GM18907 (cell line): ENCODE results near the gene NEDD4L.
A peak's percentile ranks its signal among the peaks of the same experiment; 100 is the strongest.

Experiments used
- ATAC-seq: cut with Tn5 transposase; IDR thresholded peaks from one replicate; pipeline ENCODE4 v1.9.1; 2021; ENCODE audit warnings: mild to moderate bottlenecking, moderate library complexity; ENCODE audit not compliant: unreplicated experiment

The NEDD4L gene

GRCh38 chr18:58051765-58052460 is 7.9 kb downstream of the NEDD4L start:
- ATAC-seq: peak; percentile 72

GRCh38 chr18:58052960-58053359 is 8.9 kb downstream of the NEDD4L start:
- ATAC-seq: no peak

- ATAC-seq: no peak
Observed at GRCh38 chr18:58054041-58054781, 10.2 kb downstream of the NEDD4L start.

DNA sequence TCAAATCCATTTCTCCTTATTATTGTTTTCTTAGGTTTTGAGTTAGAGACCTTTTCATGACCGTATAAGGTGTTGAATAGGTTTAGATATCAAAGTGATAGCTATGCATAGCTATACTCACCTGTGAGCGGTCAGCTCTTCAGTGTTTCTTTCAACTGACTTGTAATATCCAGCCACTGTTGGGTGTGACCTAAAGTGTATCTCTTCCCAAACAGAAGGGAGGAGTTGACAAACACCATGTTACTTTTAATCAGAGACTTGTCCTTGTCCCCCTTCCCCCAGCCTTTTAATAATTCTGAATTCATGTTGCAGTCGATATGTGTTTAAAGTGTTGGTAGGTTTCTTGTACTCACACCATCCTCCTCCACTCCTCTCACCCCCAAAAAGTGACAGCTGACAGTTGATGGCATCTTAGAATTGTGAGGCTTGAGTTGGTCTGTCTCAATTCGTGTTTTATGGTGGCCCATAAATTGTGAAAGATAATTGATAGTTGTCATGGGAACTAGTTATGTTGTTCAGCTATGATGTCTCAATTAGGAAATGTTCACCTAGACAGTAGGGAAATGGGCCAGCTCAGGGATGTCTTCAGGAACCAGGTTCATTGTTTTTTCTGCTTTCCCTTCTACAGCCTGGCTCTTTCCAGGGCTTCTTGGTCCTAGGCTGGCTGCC is 12.0 kb downstream of the NEDD4L start:
- no peak for ATAC-seq

DNA sequence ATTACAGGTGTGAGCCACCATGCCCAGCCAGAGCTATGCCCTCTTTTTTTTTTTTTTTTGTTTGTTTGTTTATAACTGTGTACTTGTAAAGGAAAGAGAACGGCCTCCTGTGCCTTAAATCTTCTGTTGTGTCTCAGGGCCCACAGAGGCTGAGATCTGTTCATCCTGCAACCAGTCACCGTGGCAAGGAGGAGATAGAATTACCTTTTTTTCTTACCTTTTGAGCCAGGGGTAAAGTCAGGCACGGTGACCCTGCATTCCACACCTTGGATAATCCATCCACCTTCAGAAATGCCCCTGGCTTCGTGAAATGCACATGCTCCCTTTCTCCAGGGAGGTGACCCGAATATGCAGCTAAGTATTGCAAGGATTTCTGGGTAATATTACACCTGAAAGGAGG is 12.8 kb downstream of the NEDD4L start:
- no peak for ATAC-seq

DNA sequence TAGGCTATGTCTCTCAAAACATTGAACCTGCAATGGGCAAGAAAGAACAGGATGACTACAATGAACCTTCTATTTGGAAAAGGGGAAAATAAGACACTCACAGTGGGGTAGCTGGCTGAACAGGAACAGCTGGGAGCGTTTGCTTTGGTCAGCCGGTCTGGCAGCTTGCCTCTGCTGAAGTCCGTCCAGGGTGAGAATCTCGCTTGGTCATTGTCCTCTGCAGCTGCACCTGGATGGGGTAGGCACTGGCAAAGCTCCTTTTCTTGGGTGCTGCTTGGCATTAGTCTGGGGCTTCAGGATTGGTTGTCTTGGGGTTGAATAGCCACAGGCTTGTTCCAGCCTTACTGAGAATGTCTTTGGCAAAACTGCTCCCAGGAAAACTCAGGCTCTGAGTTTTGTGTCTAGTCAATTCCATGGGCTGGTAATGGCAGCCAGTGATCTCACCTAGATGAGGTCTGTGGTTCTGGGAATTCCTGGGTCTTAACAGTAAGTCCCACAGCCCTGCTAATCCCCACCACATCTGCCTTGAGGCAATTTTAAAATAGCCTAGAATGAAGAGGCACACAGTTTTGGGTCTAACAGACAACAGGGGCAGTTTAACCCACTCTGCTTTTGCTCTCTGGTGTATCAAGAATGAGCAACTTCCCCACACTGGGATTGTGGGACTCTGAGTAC is 13.4 kb downstream of the NEDD4L start:
- no peak for ATAC-seq

DNA sequence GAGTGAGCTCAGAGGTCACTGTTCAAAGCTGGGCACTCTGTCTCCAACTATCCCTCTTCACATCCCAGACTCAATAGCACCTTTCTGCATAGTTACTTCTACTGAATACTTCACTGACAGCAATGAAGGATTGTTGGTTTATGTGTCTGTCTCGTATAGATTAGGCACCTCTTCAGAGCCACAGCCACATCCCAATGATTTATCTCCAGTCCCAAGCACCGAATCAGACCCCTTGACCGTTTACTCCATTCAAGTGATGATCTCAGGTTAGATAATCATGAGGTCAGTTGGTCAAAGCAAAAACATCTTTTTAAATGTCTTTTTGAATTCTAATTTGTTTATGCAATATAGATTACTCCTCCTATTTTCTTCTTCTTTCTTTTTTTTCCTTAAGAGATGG is 14.7 kb downstream of the NEDD4L start:
- no peak for ATAC-seq

GRCh38 chr18:58060254-58060653 is 16.2 kb downstream of the NEDD4L start:
- no peak for ATAC-seq

- no peak for ATAC-seq
Observed at GRCh38 chr18:58061349-58061748, 17.3 kb downstream of the NEDD4L start.

- ATAC-seq: no peak
Observed at GRCh38 chr18:58064406-58064998, 20.5 kb downstream of the NEDD4L start.

- ATAC-seq: no peak
Observed at GRCh38 chr18:58065956-58066355, 21.9 kb downstream of the NEDD4L start.

- ATAC-seq: no peak
Observed at GRCh38 chr18:58067601-58068000, 23.6 kb downstream of the NEDD4L start.

GRCh38 chr18:58069099-58069498 is 25.1 kb downstream of the NEDD4L start:
- no peak for ATAC-seq

DNA sequence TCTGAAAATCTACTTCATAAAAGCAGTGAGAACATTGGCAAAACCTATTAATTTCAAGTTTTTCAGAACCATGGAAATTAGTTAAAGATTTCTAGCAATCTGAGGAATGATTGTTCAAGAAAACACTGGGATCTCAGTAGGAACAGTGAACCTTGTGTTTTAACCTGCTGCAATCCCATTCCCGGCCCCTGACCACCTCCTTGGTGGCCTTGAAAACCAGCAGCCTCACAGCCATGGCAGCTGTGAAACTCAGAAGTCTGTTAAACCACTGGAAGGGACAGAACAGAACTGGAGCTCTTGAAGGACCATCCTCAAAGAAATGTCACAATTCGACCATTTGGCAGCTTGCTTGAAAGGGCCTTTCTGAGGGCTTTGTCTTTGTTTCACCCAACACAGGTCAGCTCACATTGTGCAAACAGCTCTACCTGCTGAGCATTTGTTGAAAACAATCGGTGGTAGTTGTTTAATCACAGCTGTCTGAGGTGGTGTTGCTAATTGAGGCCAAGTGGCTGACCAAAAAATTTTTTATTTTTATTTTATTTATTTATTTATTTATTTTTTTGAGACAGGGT is 25.8 kb downstream of the NEDD4L start:
- ATAC-seq: no peak

- ATAC-seq: no peak
Observed at GRCh38 chr18:58076052-58076451, 32.0 kb downstream of the NEDD4L start.

- no peak for ATAC-seq
Observed at GRCh38 chr18:58077329-58077728, 33.3 kb downstream of the NEDD4L start.

DNA sequence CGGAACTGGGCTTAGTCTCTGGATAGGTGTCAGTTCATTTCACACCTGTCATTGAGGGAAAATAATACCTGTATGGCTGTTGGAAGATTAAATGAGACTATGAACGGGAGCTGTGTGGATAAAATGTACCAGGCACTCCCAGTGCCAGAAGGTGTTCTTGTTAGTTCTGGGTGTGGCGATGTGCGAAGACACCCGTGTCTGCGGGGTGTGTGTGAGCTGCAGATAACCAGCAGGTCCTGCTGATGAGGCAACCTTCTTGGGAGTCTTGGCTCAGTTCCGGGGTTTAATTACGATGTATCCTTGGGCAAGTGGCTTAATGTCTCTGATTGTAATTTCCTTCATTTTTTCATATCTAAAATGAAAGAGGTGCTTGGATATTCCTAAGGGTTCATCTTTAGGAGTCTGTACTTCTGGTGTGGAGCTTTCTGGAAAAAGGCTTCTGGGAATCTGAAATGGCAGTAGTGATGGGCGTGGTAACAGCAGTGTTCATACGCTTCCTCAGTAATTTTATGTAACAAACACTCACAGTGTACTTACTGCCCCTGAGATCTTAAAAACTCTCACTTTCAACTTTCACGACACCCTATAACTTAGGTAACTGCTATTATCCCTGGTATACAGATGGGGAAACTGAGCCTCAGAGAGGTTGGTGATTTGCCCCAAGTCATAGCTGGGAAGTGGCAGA is 35.0 kb downstream of the NEDD4L start:
- ATAC-seq: no peak

DNA sequence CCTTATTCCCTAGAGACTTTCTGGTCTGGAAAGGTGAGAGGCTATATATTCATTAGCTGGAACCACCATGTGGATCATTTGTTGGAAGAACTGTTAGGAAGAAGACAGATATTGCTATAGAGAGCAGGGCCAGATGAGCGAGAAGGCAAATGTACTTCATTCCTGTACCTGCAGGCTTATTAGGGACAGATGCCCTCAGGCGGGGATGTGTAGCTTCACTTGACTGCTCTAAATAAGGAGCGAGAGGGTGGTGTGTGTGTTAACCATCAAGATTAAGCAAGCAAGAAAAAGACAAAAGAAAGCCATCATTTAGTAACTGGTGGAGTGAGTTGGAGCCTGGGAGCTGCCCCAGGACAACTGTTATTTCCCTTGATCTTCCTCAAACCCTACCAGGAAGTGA is 36.4 kb downstream of the NEDD4L start:
- no peak for ATAC-seq

GRCh38 chr18:58087928-58088690 is 44.1 kb downstream of the NEDD4L start:
- no peak for ATAC-seq
